GM18873 (cell line): ENCODE measurements around the gene DUSP22.
"Not testable (repeated sequence)": the region's sequence is repeated elsewhere in the genome, so short reads cannot be mapped to it uniquely, and the experiment has no call there.

Experiments
- ATAC-seq: cut with Tn5 transposase; IDR thresholded peaks from one replicate; pipeline ENCODE4 v1.9.1; 2021; ENCODE audit warnings: mild to moderate bottlenecking, moderate library complexity, moderate number of reproducible peaks; ENCODE audit not compliant: unreplicated experiment, low FRiP score

Gene DUSP22

GRCh38 chr6:373773-374724, 81.8 kb downstream of the DUSP22 start:
- no peak for ATAC-seq

- no peak for ATAC-seq
Observed at GRCh38 chr6:374956-375355, 82.7 kb downstream of the DUSP22 start.

- no peak for ATAC-seq
Observed at GRCh38 chr6:376827-377640, 84.7 kb downstream of the DUSP22 start.

- ATAC-seq: not testable (repeated sequence)
Observed at GRCh38 chr6:377641-378020, 85.3 kb downstream of the DUSP22 start.

DNA sequence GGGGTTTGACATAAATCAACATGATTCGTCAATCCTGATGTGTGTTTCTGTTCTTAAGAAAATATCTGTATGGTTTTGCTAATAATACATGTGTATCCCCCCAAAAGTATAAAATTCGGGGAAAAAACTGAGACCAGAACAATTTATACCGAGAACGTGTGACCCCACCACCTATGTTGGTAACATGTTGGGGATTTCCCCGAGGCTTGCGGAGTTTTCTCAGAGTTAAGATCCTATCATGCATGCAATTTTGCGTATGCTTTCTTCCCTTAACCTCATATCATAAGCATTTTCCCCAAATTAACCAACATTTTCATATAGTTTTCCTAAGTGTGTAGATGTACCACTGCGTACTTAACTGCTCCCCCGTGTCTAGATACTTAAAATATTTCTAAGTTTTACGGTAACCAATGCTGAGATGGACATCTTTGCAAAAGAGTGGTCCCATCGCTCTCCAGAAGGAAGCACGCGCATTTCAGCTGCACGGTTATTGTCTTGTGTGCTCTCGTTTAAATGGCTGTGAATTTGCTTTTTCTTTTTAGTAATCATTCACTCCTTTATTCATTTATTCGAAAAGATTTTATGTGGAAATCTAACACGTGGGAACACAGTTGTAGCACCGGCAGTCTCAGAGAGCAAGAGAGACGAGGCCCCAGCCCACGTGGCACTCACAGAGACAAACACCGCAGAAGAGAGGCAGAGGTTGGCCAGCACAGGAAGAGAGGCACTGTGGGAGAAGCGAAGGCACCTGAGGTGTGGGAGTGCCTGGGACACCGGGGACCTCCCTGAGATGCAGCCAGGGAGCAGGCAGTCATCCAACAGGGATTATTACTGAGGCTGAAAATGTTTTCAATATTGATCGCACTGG, 86.0 kb downstream of the DUSP22 start:
- no peak for ATAC-seq

DNA sequence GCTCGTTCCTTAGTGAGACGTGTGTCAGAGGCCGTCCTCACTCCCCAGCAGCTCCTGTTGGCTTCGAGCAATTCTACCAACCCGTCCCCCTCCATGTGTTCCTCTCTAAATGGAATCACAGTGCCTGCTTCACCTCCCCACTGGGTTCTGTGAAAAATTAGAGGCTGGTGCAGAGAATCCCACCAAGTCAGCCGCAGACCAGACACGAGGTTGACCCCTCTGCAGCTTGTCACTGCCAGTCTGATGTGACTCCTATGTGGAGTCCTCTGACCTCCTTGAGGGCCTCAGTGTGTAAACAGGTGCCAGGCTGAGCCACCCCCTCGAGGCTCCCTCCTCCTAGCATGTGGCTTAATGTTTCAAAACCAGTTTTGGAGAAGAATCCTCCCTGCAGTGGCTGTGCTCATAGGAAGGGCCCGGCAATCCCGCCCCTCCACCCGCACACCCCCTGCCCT, 86.7 kb downstream of the DUSP22 start:
- ATAC-seq: no peak

DNA sequence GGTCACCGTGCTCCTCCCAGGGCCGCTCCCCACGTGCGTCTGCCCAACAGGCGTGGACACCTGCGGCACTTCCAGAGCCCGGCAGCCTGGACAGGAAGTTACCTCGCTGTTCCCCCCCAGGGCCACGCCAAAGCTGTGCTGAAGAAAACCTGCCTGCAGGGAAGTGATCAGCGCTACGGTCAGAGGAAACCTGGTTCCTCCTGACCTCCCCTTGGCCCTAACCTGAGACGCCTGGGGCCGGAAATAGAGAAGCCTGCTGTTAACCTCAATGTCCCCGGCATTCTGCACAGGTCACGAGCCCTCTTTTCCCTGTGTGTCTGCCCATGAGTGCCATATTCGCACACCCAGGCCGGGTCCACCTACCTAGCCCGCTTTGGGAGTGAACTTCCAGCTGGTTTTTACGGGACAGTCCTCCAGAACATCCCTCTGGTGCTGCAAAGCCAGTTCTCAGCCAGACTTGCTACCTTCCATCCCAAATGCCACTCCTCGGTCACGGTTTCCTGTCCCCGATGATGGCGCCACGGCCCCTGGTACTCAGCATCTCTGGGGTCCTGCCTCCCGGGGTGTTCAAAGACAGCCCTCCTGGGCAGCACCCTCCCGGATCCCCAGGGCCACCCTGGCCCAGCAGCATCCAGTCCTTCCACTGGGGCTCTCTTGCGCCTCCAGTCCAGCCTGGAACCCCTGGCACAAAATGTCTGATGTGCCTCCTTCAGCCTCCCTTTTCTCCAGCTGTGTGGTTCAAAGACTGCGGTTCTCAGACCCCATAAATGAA, 87.3 kb downstream of the DUSP22 start:
- ATAC-seq: no peak

GRCh38 chr6:380234-381218, 88.2 kb downstream of the DUSP22 start:
- no peak for ATAC-seq

- no peak for ATAC-seq
Observed at GRCh38 chr6:381742-382461, 89.6 kb downstream of the DUSP22 start.

- ATAC-seq: no peak
Observed at GRCh38 chr6:382883-383810, 90.9 kb downstream of the DUSP22 start.

- ATAC-seq: no peak
Observed at GRCh38 chr6:383856-384255, 91.6 kb downstream of the DUSP22 start.

DNA sequence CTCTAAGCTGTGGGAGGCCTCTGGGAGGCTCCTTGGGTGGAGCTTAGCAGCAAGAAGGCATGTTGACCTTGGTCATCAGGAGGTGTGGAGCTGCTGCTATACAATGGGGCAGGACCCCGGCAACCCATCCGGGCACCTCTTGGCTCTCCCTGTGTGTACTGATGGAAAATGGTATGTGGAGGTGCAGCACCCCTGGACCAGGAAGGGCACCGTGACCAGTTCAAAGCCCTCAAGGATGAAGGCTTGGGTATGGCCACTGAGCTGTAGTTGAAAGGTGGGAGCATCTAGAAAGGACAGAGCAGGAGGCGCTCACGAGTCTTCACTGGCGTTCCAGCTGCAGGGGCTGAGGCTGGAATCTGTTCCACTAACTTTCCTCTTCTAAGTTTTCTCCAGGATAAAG, 92.6 kb downstream of the DUSP22 start:
- ATAC-seq: no peak

DNA sequence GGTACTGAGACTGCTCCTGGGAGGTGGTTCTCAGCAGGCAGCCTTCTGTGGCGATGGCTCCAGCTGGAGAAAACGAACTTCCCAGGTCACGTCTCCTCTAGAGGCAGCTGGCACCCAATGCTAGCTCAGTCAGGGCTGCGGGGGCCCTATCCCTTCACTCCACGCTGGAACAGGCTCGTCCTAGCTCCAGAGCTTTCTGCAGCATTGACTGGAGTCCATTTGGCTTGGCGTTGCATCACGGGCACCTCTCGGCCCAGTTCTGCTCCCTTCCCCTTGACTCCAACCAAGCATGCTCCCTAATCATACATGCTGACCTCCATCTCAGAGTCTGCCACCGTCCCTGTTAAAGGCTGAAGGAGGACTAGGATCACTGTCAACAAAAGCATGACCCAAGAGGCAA, 93.3 kb downstream of the DUSP22 start:
- ATAC-seq: no peak

DNA sequence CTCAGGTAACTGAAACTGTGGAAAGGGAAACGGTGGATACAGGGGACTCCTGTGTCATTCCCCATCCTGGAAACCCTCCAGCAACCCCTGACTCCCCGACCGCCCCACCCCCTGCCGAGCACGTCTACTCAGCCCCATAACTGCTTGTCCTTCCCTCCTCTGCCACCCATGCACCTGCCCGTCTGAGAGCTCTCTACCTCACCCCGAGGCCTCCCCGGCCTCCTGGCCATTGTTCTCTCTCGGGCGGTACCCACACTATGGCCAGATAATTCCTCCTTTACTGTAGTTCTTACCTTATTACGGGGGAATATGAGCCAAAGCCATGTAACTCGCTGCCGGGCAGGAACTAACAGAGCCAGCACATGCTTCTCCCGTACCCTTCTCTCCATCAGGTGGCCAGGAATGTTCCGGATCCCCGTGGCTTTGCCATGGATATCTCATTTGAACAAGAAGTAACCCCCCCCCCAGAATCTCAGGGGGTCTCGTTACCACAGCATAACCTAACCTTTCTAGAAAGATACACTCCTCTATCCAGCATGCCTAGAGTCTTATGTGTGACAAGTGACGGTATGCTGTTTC, 94.5 kb downstream of the DUSP22 start:
- no peak for ATAC-seq

DNA sequence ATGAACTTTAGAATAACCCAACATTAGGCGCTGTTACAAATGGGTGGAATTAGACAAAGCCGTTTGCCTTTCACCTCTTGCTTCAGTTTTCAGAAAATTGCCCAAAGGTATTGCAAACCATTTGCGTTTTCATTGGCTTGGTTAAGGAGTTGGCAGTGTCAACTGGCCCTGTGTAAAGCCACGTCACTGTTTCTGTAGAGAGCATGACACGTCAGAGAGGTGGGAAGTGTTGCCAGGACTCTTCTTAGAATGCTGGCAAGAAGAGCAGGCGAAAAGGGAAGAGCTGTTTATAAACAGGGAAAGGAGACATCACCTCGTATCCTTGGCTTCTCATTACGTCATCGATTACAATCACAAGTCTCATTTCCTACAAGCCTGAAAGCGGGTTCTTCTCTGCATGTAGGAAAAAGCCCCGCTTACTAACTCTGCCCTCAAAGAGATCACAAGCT, 95.0 kb downstream of the DUSP22 start:
- ATAC-seq: no peak

DNA sequence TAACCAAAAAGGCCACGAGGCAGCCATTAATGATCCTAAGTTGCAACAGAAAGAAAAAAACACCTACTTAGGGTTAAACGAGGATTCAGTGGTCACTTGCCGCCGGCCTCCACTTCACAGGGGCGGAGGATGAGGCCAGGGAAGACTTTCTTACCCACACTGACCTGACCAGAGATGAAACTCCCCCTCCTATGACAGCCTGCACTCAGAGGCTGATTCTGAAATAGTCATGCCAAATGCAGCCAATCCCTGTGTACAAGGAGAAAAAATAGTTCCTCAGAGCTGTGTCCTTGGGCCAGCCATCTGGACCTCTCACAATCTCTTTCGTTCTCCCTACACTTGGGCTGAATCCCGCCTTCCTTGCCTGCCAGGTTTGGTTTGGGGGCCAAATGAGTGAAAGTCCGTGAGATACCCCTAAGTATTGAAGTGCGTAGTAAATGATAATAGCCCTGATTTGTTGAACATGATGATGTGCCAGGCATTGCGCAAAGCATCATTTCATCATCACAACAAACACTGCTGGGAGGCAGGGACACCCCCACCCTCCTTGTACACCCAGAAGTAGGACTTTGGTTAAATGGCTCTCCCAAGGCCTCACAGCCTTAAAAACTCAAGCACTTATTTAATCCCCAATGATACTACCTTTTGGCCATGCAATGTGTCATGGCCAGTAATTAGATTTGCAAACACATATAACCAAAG, 96.1 kb downstream of the DUSP22 start:
- ATAC-seq: no peak
